GM23248 (cell line): ENCODE measurements around the gene CTNNA3.

Experiments
- EZH2 ChIP-seq: fragments of 200-600 bp; sonication (generic); IDR thresholded peaks from 2 replicates; pipeline ENCODE4 v1.6.1; 2018; ENCODE audit warnings: antibody characterized with exemption, mild to moderate bottlenecking; ENCODE audit not compliant: insufficient read depth, poor library complexity, severe bottlenecking
- EZH2phosphoT487 ChIP-seq: fragments of 200-600 bp; sonication (generic); IDR thresholded peaks from 2 replicates; pipeline ENCODE4 v1.6.1; 2018; ENCODE audit warnings: antibody characterized with exemption, moderate library complexity, mild to moderate bottlenecking, low read depth; ENCODE audit not compliant: insufficient read depth

- TF ChIP-seq EZH2phosphoT487 (no peak), EZH2 (no peak)
Observed at GRCh38 chr10:66021423-66021822, 1674.6 kb downstream of the CTNNA3 start.
